ENCODE data around the gene KIAA0930.
"Not testable (repeated sequence)": the region's sequence is repeated elsewhere in the genome, so short reads cannot be mapped to it uniquely, and the experiment has no call there.

KIAA0930 gene

DNA sequence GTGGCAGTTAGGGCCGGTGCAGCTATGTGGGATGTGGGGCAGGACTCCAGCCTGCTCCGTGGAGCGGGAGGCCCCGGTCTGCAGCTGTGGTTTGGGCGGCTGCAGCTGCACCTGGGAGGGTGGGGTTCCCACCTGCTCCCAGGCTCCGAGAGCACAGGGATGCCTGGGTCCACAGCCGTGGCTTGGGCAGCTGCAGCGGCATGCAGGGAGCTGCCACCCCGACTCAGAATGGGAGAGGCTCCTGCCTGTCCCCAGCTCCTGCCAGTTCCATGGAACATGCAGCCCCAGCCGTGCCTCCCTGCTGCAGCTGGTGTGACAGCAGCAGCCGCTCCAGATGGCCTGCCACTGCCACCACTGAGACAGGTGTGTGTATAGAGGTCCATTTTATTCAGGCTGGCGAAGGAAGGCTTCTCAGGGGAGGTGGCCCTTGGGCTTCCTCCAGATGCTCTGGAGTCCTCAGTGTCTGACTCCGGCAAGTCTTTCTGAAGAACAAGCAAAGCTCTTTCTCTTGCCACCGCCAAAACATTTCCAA, 22.3 kb upstream of the KIAA0930 start:
- no peak for DNase-seq (ENCODE audit: low read depth)

DNA sequence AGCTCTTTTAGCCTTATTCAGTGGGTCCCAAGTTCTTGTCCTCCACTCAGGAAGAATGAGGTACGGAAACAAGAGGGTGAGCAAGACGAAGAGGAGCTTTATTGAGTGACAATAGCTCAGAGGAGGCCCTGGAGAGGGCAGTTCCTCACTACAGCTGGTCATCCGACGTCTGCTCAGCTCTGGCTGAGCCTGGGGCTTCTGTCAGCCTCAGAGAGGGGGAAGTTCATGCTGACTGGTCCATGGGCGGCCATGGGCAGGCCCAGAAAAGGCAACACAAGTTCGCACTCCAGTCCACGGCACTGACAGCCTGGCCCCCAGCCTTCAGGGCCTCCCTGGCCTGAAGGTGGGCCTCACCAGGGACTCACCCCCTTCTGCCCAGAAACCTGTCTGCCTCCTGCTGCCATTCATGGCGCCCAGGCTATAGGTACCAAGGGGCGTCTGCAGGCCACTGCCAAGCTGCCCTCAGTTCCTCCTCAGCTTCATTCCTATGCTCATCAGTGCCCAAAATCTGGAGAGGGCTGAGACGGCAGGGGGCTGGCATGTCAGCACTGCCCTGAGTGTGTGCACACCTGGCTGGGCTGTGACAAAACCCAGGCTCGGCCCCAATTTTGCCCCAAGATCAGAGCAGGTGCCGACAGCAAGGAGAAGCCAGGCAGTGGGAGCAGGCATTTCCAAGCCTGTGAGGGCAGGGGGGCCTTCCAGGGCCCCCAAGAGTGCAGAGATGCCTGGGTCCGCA, 21.7 kb upstream of the KIAA0930 start:
- DNase-seq (ENCODE audit: low read depth): no peak

DNA sequence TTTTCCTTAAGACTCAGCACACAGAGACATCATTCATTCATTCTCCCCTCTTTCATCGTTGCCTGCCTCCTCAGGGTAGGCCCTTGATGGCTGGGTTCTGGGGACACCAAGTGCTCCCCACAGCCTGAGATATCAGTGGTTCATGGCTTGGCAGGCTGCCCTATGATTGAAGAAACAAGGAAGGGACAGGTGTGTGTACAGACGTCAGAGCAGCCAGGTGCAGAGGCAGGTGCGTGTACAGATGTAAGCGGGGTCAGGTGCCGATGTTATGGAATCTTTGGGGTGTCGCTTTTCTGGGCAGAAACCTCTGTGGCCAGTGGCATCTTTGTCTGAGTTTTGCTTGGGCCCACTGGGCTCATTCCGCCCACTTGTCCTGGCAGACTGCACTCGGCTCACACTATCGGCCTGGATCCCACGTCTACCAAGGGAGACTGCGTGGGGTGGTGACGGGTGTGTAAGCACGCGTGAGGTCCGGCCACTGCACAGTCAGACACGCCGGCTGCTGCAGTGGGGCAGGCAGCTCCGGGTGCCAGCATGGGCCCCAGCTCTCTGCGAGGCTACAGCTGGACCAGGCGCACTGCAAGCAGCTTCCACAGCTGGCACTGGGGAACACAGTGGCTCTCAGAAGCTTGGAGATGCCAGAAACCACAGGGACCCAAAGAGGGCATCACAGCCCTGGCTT, 20.9 kb upstream of the KIAA0930 start:
- no peak for DNase-seq (ENCODE audit: low read depth)

DNA sequence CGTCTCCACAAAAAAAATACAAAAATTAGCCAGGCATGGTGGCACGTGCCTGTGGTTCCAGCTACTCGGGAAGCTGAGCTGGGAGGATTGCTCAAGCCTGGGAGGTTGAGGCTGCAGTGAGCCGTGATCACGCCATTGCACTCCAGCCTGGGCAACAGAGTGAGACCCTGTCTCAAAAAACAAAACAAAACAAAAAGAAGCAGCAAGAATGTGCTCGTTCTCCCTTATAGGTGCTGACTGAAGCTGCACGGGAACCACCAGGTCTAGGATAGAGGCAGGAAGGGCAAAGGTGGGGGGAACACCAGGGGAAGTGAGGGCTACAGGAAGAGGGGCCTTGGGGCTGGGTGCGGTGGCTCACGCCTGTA, 19.7 kb upstream of the KIAA0930 start:
- not testable (repeated sequence) for DNase-seq (ENCODE audit: low read depth)

DNA sequence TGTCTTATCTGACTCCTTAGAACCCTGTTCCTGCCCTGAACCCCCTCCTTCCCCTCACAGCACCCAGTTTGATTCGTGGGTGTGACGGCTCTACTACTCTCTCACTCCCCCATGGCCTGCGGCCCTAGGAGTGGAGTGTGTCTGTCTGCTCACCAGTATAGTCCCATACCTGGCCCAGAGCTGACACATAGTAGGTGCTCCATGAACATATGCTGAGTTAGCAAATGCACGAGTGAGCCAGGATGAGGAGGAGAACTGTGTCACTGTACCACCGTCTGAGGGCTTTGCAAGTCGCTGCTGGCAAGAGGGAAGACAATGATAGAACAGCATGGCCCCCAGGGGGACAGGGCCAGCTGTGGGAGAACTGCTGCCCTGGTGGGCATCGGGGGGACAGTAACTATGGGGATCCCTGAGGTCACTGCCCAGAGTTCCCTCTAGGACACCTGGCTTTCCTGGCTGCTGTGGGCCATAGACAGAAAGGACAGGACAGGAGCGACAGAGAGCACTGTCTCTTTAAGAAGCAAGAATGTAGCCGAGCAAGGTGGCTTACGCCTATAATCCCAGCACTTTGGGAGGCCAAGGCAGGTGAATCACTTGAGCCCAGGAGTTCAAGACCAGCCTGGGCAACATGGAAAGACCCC, 19.2 kb upstream of the KIAA0930 start:
- no peak for DNase-seq (ENCODE audit: low read depth)

DNA sequence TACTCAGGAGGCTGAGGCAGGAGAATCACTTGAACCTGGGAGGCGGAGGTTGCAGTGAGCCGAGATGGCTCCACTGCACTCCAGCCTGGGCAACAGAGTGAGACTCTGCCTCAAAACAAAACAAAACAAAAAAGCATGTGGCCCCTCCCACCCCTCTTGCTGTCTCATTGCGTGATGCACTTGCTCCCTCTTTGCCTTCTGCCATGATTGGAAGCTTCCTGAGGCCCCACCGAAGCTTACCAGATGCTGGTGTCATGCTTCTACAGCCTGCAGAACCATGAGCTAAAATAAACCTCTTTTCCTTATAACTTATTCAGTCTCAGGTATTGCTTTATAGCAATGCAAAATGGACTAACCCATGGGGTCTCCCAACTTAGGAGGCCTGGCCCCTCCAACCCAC, 17.2 kb upstream of the KIAA0930 start:
- DNase-seq (ENCODE audit: low read depth): not testable (repeated sequence)

DNA sequence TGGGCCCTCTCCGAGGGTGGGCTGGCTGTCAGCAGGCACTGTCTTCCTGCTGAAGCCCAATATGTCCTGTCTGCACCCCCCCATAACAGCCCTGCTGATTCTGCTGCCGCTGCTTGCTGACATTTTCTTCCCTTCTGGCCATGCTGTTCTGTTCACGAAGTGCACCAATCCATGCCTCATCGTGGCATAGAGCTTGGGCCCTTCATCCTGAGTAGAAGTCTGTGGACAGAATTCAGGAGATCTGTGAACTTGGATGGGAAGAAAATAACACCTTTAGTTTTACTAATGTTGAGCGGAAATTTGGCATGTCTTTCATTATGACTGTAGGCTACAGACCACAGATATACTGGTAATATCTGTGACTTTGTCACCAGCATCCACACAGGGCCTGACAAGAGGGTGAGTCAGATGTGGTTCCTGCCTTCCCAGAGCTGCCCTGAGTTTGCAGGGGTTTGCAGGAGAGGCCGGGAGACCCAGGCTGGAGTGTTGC, 14.1 kb upstream of the KIAA0930 start:
- DNase-seq (ENCODE audit: low read depth): no peak

DNA sequence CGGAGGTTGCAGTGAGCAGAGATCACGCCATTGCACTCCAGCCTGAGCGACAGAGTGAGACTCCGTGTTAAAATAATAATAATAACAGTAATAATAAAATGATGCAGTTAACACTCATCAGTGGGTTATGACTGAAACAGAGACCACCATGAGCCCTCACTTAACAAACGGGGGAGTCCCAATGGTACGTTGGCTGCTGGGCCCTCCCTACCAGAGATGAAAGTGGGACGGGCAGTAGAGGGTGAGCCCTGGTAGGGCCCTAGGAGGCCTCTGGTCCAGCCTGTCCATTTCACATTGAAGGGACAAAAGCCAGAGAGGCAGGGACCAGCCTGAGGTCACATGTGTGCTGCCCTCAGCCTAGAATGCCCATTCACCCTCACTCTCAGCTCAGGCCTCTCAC, 13.7 kb upstream of the KIAA0930 start:
- DNase-seq (ENCODE audit: low read depth): no peak

DNA sequence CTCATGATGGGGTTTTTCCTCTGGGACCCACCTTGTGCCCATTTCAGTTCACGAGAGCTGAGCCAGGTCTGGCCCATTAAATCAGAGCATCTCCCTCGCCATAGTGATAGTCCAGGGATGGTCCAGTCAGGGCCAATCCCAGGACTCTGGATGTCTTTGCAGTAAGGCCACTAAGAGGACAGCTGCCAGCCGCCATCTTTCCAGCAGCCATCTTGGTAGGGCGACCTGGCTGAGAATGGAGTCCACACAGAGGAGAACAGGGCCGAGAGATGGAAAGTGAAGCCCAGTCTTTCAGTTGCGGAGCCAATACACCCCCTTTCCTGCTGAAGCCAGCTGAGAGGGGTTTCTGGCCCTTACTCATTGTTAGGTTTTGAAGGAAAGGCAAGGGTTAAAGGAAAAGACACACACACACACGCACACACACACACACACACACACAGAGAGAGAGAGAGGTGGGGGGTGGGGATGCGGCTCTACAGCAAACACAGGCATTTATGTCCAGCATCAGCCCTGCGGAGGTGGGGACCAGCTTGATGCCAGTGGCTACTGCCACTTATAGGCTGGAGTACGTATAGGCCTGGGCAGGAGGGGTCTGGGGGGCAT, 12.4 kb upstream of the KIAA0930 start:
- no peak for DNase-seq (ENCODE audit: low read depth)

DNA sequence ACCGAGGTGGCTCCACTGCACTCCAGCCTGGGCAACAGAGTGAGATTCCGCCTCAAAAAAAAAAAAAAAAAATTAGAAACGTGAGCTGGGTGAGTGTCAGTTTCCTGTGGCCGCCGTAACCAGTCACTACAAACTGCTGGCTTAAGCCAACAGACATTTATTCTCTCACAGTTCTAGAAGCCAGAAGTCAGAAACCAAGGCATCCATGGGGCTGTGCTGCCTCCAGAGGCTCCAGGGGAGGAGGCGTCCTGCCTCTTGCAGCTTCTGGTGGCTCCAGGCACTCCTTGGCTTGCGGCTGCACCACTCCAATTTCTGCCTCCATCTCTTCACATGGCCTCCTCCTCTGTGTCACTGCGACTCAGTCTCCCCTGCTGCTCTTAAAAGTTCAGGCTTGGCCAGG, 11.1 kb upstream of the KIAA0930 start:
- DNase-seq (ENCODE audit: low read depth): no peak

DNA sequence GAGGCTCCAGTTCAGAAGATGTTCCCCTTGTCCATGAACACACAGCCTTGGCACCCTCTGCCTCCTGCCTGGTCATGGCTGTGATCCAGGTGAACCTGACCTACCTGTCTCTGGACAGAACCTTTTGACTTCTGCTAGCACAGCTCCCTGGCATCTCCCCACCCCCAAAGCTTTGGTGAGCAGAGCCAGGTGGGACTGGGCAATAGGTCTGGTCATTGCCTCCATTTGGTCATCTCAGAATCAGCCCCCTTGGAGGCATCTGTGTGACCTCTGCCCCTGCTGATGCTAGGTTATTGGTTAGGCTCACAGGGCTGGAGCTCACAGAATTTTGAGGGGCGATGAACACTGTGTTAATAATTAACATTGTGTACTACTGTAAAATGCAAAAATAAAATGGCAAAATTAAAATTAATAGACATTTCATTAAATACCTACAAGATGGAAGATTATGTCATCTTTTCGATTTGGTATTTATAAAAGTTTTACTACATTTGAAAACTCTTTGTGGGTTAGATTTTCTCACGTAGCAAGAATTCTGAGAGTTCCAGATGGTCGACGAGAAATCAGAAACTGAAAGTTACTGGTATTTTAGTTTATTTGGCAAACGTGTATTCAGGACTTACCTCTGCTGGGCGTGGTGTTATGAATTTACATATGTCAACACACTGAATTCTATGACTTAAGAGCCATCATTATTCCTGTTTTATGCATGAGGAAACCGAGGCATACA, 8.3 kb upstream of the KIAA0930 start:
- no peak for DNase-seq (ENCODE audit: low read depth)

DNA sequence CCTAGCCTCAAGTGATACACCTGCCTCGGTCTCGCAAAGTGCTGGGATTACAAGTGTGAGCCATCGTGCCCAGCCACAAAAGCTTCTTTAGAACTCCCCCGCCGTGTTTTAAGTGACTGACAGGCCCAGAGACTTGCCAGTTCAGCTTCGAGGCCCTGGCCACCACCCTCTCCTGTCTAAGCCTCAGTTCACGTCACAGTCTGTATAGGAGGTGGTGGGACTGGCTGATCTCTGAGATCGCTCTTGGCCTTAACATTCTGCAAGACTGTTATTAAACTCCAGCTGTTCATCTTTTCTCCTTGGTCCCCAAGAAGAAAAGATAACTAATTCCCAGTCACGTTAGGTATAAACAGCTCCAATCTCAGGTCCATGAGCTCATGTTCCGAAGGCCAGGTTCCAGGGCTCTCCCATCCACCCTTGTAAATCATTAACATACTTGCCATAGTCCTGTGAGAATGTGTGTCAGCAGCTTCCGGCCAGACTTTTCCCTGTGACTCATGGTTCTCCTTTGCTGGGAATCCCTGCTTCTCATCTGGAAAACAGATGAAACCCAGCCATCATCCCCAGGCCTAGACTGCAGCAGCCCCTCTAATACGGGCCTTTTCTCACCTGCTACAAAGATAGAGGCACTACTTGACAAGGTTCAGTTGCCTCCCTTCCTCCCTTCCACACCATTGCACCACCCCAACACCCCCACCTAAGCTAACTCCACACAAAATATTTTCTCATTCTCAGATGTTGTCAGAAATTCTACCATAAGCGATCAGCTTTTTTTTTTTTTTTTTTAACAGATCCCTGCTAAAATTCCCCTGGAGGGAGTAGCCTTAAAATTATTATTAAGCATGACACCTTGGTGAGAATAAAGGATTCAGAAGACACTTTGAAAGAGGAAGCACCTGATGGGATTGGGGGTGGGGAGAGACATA, 5.6 kb upstream of the KIAA0930 start:
- no peak for DNase-seq (ENCODE audit: low read depth)

DNA sequence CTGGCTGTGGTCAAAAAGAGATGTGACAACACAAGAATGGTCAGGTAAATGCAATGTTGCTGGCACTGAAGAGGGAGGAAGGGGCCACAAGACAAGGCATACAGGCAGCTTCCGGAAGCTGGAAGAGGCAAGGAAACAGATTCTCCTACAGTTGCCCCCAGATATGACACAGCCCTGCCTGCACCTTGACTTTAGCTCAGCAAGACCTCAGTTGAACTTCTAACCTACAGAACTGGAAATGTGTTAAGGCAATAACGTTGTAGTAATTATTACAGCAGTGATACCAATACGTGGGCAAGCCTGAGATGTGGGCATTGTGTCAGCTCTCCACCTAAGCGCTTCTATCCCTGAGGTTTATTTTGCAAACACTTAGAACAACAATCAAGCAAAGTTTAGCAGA, 4.2 kb upstream of the KIAA0930 start:
- DNase-seq (ENCODE audit: low read depth): no peak

DNA sequence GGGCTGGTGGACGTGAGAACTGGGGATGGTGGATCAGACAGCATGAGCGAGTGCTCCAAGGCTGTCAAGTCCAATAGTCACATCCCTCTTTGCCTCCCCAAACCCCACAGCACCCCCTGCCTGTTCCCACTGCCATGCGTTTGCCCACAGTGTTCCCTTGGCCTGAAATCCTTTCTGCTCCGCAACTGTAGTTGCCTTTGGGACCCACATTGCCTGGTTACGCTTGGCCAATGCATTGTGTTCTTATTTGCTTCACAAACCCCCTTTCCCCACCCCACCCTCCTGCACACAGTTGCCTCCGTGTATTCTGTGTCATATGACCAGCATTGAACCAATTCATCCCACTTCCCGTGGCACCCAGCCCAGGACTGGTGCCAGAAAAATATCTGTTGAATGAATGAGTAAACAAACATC, 2.1 kb upstream of the KIAA0930 start:
- DNase-seq (ENCODE audit: low read depth): no peak

DNA sequence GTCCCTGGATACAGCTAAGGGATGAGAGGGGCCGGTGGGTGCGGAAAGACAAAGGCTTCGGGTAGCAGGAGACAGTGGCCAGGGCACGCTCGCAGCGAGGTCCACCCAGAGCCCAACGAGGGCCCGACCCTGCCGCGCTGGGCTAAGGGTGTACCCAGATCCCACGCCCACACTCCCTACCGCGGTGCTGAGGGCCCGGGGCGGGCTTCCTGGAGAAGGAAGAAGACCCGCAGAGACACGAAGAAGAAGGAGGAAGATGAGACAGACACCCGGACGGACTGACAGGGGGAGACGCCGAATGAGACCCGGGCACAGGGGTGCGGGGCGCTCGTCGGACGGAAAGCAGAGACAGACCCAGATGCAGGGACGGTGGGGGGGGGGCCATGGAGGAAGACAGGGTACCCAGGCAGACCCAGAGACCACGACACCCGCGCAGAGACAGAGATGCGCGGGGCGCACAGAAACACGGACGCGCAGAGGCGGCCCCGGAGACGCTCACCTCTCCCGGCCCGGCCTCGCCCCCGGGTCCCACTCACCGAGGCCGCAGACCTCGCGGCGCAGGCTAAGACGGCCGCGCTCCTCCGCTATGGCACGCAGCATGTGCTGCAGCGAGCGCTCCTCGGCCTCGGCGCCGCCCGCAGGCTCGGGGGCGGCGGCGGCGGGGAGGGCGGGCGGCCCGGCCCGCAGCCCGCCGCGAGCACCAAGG, 437 bp downstream of the KIAA0930 start:
- peak; percentile 12 for DNase-seq (ENCODE audit: low read depth)

DNA sequence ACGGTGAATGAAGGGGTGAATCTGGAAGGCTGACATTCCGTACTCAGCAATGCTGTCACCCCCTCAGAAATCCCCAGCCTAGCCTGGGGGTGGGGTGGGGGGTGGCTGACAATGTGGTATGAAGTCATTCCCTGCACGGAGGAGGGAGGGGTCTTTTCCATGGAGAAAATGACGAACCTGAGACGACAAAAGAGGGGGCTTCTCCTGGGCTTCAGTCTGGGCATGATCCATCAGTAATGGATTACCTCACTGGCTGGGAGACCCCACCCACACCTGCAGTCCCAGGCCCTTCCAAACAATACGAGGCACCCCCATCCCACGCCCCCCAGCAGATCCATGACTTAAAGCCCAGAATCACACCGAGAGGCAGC, 1.0 kb downstream of the KIAA0930 start:
- no peak for DNase-seq (ENCODE audit: low read depth)

DNA sequence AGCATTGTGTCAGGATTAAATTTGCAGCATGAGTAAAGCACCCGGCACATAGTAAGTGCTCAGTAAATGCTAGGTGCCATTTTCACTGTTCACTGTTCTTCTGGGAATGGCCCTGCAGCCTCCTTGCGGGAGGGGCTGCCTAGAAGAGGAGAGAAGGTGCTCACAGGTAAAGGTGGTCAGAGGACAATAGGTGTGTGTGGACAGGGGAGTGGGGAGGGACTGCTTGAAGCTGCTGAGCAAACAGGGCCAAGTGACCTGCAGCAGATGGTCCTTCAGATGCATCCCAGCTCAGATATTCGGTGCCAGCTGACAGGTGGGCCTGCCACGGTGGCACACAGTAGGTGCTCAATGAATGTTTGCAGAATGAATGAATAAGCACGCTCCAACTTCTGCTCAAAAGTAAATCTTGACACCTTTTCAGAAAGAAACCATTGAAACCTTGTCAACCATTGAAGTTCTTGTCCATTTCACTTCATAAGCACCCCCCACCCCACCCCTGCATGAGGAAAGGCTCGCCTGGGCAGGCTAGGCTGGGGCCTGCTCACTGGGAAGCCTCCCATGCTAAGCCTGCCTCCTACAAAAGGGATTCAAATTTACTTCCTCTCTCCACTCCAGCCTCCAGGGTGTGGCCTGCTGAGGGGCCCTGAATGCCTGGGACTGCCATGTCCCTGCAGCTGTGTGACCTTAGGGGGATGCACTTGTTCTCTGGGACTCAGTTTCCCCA, 1.6 kb downstream of the KIAA0930 start:
- DNase-seq (ENCODE audit: low read depth): no peak

DNA sequence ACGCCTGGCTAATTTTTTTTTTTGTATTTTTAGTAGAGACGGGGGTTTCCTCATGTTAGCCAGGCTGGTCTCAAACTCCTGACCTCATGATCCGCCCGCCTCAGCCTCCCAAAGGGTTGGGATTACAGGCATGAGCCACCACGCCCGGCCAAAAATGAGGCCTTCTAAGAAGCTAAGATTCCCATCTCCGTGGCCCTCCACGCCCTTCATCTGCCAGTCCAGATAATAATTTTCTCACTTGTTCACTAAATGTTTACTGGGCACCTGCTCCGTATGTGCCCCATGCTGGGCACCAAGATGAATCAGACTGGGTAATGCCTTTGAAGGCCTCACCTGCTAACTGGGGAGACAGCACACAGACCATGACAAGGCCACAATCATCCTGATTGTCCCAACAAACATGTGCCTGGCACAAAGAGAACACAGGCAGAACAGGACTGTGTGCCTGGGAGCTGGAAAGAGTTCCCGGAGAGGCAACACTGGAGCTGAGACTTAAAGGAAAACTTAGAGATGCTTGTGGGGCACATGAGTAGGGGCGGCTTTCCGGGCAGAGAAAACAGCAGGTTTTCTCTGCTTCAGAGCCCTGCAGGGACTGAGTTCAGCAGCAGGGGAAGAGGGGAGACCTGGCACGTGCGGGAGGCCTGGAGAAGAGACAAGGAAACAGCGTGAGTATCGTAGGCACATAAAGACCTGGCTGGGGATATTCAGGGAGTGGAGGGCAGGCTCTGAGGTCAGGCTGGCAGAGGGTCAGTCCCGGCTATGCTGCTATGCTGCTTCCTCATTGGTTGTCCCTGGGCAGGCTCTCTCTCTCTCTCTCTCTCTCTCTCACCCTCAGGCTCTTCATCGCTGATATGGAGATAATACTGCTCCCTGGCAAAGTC, 2.4 kb downstream of the KIAA0930 start:
- no peak for DNase-seq (ENCODE audit: low read depth)
